Hematopoietic multipotent progenitor cell treated with erythropoietin and hydrocortisone succinate and interleukin-3 and kit ligand, for 6 days (in vitro differentiated cells): ENCODE data around the gene RMND5A.
"Not testable (repeated sequence)": the region's sequence is repeated elsewhere in the genome, so short reads cannot be mapped to it uniquely, and the experiment has no call there.

ENCODE experiments used
- DNase-seq: peaks from one replicate; pipeline ENCODE4 v3.0.0-alpha.2; 2015

Gene RMND5A

GRCh38 chr2:86719637-86720539 is at the start of gene RMND5A:
Gene RMND5A, plus strand, starts transcription at chr2:86720291. Its CDS starts 377 bp downstream, at chr2:86720668.
- peak; percentile 89 for DNase-seq

DNA sequence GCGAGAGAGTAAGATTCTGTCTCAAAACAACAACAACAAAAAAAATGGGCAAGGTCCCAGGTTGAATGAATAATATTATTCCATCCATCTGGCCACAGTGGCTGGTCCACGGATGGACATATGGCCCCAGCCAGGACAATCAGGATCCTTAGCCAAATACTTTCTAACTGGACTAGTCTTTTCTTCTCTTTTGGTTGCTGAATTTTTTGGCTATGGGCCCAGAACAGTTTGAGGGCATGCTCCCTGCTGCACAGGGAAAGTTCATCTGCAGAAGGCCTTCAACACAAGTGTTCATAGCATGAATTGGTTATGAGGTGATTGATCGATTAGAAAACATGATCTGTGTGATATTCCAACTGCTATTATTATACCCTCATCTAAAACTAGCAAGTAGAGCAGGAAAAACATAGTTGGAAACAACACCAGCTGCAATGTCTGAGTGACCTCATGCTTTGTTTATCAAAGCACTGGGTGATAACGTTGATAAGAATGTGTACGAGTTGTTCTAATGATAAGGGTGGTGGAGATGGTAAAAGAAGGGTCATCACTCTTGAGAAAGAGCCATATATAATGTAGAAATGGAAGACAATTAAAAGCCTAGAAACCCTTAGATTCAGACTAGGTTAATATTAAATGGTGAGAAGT is 48.6 kb upstream of the RMND5A start:
- peak; percentile 17 for DNase-seq

DNA sequence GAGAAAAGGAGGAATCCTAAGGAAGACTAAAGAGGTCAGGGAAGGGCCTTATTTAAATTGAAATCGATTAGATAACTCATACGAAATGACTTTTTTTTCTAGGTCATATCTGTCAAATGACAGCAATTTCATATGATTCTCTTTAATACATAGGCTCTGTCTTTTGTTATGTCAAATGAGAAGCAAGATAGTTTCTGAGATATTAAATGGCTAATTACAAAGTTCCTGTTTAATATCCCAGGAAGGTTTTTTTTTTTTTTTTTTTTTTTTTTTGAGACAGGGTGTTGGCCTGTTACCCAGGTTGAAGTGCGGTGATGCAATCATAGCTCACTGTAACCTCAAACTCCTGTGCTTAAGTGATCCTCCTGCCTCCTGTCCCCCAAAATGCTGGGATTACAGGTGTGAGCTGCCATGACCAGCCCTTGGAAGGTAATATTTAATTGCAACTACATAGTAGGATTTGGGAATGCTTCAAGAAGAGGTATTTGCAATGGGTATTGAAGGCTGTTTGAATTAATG is 48.0 kb upstream of the RMND5A start:
- no peak for DNase-seq

DNA sequence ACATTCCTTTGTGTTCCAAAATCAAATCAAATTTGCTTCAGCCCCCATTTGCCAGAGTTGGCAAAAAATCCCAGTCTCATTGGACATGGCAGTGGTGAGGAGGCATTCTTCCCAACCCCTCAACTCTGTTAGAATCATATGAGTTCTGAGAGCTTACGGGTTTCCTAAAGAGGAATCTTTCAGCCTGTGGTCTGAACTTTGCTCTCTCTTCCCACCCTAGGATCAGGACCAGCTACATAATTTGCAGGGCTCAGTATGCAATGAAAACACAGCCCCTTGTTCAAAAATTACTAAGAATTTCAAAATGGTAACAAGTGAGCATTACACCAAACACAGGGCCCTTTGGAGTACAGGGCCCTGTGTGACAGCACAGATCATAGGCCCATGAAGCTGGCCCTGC is 47.1 kb upstream of the RMND5A start:
- no peak for DNase-seq

DNA sequence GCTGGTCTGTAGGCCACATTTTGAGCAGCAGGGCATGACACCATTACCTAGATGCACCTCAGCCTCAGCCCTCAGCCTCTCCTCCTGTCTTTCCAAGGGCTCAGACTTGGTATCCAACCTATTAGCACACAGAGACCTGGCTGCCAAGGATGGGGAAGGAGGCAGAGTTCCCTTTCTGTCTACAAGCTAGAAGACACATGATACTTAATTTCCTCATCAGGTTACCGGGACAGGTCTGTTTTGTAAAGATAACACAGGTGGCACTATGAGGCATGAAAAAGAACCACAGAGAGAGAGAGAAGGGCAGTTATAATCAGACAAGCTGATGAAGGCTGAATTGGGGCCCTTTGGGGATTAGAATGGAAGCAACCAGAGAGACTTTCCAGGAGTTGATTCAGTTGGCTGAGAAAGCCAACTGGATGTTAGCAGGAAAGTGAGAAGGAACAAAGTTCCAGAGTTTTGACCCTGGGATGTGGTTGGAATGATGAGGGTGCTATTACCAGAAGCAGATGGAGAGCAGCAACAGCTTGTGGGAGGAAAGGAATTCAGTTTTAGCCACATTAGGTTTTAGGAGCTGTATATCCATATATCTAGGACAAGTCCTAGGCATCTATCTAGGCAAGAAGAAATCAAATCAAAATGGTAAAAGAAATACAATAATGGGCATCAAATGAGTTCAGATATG is 46.0 kb upstream of the RMND5A start:
- DNase-seq, result peak; percentile 13

DNA sequence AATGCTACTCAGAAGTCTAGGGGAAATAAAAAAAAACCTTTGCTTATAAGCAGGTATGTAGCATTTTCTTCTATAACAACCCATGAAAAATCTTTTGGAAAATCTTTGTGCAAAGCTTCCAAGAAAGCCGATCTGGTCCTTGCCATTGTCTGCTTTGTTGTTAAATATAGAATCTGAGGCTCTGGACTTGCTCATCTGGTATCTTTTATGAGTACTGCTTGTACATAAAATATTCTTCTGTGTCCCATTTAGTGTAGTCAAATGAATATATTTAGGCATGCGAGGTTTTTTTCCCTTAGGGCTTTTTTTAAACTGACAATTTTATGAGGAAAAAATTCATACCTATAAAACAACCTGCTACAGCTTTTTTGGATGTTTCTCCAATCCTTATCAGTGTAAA is 45.0 kb upstream of the RMND5A start:
- no peak for DNase-seq

GRCh38 chr2:86675511-86676015 is 44.5 kb upstream of the RMND5A start:
- no peak for DNase-seq

DNA sequence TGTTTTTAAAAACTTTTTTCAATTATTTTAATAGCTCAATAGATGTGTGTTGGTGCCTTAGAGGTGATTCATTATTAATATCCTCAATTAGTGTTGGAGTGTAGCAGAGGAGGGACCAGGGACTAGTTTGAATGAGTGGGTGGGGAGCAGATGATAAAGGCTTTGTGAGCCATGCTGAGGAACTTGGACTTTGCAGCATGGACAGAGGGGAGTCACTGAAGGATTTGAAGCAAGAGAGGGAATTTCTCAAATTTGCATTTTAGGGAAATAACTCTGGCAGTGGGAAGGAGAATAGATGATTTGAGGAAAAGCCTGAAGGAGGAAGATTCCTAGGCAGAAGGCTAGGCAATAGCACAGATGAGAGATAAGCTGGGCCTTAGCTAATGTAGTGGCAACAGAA is 42.3 kb upstream of the RMND5A start:
- no peak for DNase-seq

DNA sequence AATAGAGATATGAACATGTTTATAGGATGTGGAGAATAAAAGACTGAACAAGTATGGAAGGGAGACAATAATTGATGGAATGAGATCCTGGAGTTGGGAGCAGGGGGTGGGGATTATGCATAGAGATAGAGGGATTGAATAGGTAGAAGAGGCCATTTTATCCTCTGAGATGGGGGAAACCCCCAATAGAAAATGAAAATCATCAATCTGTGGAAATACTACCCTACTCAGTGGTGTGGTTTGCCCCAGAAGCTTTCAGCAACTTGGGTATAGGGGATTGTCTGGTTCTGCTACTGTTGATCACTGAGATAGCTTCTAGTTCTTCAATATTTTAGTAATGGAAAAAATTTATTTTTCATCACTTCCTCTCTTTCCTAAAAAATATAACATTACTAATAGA is 41.1 kb upstream of the RMND5A start:
- DNase-seq, result no peak

DNA sequence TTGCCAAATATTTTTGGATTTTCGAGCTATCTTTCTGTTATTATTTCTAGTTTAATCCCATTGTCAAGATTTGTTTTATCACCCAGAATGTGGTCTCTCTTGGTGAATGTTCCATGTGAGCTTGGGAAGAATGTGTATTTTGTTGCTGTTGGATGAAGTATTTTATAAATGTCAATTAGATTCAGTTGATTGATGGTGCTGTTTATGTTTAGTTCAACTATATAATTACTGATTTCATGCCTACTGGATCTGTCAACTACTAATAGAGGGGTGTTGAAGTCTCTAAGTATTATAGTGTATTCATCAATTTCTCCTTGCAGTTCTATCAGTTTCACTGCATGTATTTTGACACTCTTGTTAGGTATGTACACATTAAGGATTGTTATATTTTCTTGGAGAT is 34.7 kb upstream of the RMND5A start:
- no peak for DNase-seq

GRCh38 chr2:86686460-86686859 is 33.6 kb upstream of the RMND5A start:
- no peak for DNase-seq

DNA sequence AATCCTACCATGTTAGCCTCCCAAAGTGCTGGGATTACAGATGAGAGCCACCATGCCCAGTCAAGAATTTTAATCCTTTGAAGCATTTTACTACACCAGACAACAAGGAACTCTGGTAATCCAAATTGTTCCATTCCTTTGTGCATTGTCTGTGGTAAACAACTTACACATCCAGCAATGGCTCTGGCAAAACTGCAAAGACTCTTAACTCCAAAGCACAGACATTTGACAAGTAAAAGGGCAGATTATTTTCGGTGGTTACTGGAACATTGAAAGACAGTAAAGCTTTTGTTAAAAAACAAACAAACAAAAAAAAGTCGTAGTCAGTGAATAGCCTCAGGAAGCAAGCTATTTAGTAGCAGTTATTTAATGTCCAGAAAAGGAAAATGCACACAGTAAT is 33.2 kb upstream of the RMND5A start:
- DNase-seq, result no peak

DNA sequence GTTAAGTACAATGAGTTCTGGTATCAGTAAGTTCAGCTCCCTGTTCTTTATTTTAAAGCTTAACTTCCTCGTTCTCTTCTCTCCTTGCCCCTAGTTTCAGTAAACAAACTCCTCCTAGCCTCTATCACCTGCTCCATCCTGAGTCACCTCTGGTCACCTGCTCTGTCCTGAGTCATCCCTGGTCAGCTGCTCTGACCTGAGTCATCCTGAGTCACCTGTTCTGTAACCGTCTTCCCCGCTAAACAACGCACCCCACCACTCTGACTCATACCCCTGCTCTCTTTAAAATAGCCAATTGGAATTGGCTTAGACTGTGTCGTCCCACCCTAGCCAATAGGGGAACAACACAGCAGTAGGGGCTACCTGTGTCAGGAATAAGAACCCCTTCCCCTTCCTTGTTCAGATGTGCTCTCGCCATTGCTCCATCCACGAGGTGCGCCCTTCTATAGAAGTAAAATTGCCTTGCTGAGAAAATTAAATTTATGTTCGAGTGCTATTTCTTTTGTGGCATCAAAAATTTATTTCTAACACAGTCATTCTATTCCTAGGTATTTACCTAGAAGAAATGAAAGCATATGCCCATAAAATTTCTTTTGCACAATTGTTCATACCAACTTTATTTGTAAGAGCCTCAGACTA is 24.9 kb upstream of the RMND5A start:
- no peak for DNase-seq

GRCh38 chr2:86697551-86698104 is 22.5 kb upstream of the RMND5A start:
- DNase-seq, result no peak

- no peak for DNase-seq
Measured at GRCh38 chr2:86700690-86701089, 19.4 kb upstream of the RMND5A start.

- peak; percentile 20 for DNase-seq
Measured at GRCh38 chr2:86703704-86704361, 16.3 kb upstream of the RMND5A start.

DNA sequence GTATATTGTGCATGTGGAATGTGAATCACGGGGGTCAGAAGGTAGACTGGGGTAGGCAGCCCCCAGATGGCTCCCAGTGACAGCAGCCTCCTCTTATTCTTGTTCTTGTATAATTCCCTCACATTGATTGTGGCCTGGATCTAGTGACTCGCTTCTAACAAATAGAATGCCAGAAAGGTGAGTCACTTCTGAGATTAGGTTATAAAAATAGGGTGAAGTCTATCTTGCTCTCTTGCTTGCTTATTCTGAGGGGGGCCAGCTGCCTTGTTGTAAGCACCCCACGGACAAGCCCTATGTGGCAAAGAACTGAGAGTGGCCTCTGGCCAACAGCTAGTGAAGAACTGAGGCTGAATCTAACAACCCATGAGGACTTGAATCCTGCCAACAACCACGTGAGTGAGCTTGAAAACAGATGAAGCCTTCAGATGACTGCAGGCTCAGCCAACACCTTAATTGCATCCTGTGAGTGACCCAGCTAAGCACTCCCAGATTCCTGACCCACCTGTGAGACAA is 15.6 kb upstream of the RMND5A start:
- no peak for DNase-seq

GRCh38 chr2:86706220-86706619 is 13.9 kb upstream of the RMND5A start:
- DNase-seq, result no peak

GRCh38 chr2:86706935-86707334 is 13.2 kb upstream of the RMND5A start:
- DNase-seq, result no peak

GRCh38 chr2:86708126-86708525 is 12.0 kb upstream of the RMND5A start:
- not testable (repeated sequence) for DNase-seq

- not testable (repeated sequence) for DNase-seq
Measured at GRCh38 chr2:86714579-86715173, 5.4 kb upstream of the RMND5A start.
